ENCODE data around the gene MZB1. TPM values are rescaled to one million over a fixed set of nuclear protein-coding genes. Genes with fewer than 3 reads are reported as not detected.

The MZB1 gene
- total RNA-seq, 1 experiment from 2014 or later, result 1.1 TPM

DNA sequence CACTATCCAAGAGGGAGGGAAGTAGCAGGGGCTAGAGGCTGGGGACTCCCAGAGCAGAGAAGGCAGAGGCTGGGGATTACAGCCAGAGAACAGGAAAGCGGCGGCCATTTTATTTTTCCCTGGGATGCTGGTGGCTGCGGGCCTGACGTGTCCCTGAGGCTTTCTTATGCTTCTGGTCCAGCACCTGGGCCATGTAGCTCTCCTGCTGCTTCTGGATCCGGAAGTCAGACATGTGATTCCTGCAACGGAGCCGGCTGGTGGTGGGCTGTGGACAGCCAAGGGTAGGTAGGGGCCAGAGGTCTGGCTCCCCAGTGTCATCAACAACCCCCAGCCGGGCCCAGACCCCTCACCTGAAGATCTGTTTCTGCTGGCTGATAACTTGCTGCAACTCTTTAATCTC lies 7.0 kb upstream of the MZB1 start:
- no peak for TF ChIP-seq SP1 (CRISPR knock-in tag; conservative IDR thresholded peaks at IDR 0.05)
- TF ChIP-seq, protein P1, sequence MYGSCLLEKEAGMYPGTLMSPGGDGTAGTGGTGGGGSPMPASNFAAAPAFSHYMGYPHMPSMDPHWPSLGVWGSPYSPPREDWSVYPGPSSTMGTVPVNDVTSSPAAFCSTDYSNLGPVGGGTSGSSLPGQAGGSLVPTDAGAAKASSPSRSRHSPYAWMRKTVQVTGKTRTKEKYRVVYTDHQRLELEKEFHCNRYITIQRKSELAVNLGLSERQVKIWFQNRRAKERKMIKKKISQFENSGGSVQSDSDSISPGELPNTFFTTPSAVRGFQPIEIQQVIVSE (CRISPR knock-in tag; IDR thresholded peaks at IDR 0.05; ENCODE audit: borderline replicate concordance), result no peak
- no peak for TF ChIP-seq GTF2I (CRISPR knock-in tag; conservative IDR thresholded peaks at IDR 0.05)
- Mint-ChIP-seq H3K4me1 (peaks cover 24% of the 10 kb centered on the region), H3K27ac (no peak overlapping the region), H3K36me3 (peaks cover 19% of the 10 kb centered on the region), H3K4me3 (no peak overlapping the region), H3K9me3 (no peaks in the 10 kb centered on the region), H3K27me3 (ENCODE audit: low read depth) (peaks cover 36% of the 10 kb centered on the region)
- ATAC-seq, result no peak
- CTCF ChIA-PET, result interaction anchor here (1.6 kb wide), 1 partner anchor 26 kb away, joined by 4 read pairs; no protein-coding TSS in a partner anchor
- POLR2A ChIA-PET, result no interaction called here
- no peak for DNase-seq (ENCODE audit: low spot score)

DNA sequence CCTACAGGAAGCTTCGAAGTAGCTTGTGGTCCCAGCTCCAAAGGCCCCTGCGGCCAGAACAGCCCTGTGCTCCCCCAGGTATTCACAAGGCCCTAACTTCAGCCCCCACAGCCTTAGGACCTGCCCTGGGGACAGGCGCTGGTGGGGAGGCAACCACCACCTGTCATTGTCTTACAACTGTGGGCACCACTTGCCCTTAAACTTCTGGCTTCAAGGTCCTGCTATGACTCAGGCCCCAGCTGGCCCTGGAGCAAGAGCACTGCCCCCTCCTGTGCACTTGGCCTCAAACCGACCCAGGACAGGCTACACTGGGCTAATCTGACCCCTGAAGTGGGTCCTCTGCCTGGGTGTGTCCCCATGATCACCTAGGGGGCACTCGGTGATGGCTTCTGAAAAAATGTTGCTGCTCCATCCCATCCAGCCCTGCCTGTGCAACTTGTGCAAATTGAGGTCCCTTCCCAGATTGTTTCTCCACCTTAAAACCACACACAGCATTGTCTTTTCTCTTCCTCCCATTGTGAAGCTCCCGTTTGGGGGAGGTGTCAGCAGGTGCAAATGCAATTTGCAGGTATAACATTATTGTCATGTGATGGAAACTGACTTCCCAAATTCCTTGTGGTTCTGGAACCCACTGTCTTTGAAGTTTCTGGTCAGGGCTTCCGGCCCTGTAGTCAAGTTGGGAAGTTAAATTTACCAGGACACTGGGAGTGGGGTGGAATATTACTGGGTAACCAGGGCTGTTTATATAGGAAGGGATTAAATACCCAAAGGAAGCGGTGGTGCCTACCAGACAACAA lies 6.3 kb upstream of the MZB1 start:
- ATAC-seq (no peak), DNase-seq (ENCODE audit: low spot score) (no peak)
- ChIA-PET POLR2A (interaction anchor here (1.8 kb wide), 1 partner anchor 8 kb away, joined by 4 read pairs; the partner anchor contains the start of gene SPATA24), CTCF (interaction anchor here (0.6 to 5.6 kb wide), 6 partner anchors 26 to 848 kb away, joined by 3 to 19 read pairs (median 3); partner anchors contain the start of gene PAIP2)
- H3K36me3 Mint-ChIP-seq, result peaks cover 14% of the 10 kb centered on the region
- peaks cover 28% of the 10 kb centered on the region for H3K4me1 Mint-ChIP-seq
- peaks cover 39% of the 10 kb centered on the region for H3K27me3 Mint-ChIP-seq (ENCODE audit: low read depth)
- no peak overlapping the region for H3K27ac Mint-ChIP-seq
- H3K4me3 Mint-ChIP-seq, result peak overlapping the region; percentile 66
- H3K9me3 Mint-ChIP-seq, result no peaks in the 10 kb centered on the region
- no peak for TF ChIP-seq NFYB (CRISPR knock-in tag; conservative IDR thresholded peaks at IDR 0.05; ENCODE audit: low read depth)
- no peak for TF ChIP-seq GRHL2 (CRISPR knock-in tag; IDR thresholded peaks at IDR 0.05; ENCODE audit: insufficient replicate concordance, severe bottlenecking)
- TF ChIP-seq, protein P2, sequence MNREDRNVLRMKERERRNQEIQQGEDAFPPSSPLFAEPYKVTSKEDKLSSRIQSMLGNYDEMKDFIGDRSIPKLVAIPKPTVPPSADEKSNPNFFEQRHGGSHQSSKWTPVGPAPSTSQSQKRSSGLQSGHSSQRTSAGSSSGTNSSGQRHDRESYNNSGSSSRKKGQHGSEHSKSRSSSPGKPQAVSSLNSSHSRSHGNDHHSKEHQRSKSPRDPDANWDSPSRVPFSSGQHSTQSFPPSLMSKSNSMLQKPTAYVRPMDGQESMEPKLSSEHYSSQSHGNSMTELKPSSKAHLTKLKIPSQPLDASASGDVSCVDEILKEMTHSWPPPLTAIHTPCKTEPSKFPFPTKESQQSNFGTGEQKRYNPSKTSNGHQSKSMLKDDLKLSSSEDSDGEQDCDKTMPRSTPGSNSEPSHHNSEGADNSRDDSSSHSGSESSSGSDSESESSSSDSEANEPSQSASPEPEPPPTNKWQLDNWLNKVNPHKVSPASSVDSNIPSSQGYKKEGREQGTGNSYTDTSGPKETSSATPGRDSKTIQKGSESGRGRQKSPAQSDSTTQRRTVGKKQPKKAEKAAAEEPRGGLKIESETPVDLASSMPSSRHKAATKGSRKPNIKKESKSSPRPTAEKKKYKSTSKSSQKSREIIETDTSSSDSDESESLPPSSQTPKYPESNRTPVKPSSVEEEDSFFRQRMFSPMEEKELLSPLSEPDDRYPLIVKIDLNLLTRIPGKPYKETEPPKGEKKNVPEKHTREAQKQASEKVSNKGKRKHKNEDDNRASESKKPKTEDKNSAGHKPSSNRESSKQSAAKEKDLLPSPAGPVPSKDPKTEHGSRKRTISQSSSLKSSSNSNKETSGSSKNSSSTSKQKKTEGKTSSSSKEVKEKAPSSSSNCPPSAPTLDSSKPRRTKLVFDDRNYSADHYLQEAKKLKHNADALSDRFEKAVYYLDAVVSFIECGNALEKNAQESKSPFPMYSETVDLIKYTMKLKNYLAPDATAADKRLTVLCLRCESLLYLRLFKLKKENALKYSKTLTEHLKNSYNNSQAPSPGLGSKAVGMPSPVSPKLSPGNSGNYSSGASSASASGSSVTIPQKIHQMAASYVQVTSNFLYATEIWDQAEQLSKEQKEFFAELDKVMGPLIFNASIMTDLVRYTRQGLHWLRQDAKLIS (CRISPR knock-in tag; IDR thresholded peaks at IDR 0.05; ENCODE audit: borderline replicate concordance), result no peak
- TF ChIP-seq NFE2L1 (CRISPR knock-in tag; IDR thresholded peaks at IDR 0.05), result no peak
- TF ChIP-seq ZNF317 (CRISPR knock-in tag; IDR thresholded peaks at IDR 0.05; ENCODE audit: borderline replicate concordance, low read depth), result no peak
- TF ChIP-seq SP1 (CRISPR knock-in tag; conservative IDR thresholded peaks at IDR 0.05), result no peak
- TF ChIP-seq, protein P3, sequence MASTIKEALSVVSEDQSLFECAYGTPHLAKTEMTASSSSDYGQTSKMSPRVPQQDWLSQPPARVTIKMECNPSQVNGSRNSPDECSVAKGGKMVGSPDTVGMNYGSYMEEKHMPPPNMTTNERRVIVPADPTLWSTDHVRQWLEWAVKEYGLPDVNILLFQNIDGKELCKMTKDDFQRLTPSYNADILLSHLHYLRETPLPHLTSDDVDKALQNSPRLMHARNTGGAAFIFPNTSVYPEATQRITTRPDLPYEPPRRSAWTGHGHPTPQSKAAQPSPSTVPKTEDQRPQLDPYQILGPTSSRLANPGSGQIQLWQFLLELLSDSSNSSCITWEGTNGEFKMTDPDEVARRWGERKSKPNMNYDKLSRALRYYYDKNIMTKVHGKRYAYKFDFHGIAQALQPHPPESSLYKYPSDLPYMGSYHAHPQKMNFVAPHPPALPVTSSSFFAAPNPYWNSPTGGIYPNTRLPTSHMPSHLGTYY (CRISPR knock-in tag; IDR thresholded peaks at IDR 0.05), result no peak
- TF ChIP-seq, protein P4, sequence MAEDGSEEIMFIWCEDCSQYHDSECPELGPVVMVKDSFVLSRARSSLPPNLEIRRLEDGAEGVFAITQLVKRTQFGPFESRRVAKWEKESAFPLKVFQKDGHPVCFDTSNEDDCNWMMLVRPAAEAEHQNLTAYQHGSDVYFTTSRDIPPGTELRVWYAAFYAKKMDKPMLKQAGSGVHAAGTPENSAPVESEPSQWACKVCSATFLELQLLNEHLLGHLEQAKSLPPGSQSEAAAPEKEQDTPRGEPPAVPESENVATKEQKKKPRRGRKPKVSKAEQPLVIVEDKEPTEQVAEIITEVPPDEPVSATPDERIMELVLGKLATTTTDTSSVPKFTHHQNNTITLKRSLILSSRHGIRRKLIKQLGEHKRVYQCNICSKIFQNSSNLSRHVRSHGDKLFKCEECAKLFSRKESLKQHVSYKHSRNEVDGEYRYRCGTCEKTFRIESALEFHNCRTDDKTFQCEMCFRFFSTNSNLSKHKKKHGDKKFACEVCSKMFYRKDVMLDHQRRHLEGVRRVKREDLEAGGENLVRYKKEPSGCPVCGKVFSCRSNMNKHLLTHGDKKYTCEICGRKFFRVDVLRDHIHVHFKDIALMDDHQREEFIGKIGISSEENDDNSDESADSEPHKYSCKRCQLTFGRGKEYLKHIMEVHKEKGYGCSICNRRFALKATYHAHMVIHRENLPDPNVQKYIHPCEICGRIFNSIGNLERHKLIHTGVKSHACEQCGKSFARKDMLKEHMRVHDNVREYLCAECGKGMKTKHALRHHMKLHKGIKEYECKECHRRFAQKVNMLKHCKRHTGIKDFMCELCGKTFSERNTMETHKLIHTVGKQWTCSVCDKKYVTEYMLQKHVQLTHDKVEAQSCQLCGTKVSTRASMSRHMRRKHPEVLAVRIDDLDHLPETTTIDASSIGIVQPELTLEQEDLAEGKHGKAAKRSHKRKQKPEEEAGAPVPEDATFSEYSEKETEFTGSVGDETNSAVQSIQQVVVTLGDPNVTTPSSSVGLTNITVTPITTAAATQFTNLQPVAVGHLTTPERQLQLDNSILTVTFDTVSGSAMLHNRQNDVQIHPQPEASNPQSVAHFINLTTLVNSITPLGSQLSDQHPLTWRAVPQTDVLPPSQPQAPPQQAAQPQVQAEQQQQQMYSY (CRISPR knock-in tag; IDR thresholded peaks at IDR 0.05), result no peak
- TF ChIP-seq, protein P5, sequence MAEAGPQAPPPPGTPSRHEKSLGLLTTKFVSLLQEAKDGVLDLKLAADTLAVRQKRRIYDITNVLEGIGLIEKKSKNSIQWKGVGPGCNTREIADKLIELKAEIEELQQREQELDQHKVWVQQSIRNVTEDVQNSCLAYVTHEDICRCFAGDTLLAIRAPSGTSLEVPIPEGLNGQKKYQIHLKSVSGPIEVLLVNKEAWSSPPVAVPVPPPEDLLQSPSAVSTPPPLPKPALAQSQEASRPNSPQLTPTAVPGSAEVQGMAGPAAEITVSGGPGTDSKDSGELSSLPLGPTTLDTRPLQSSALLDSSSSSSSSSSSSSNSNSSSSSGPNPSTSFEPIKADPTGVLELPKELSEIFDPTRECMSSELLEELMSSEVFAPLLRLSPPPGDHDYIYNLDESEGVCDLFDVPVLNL (CRISPR knock-in tag; IDR thresholded peaks at IDR 0.05; ENCODE audit: borderline replicate concordance, low read depth), result no peak
- no peak for TF ChIP-seq ZNF138 (CRISPR knock-in tag; conservative IDR thresholded peaks at IDR 0.05)
- no peak for TF ChIP-seq HMGA2 (CRISPR knock-in tag; IDR thresholded peaks at IDR 0.05)
- TF ChIP-seq SMAD3 (CRISPR knock-in tag; IDR thresholded peaks at IDR 0.05; ENCODE audit: borderline replicate concordance), result no peak
- TF ChIP-seq NFATC4 (CRISPR knock-in tag; IDR thresholded peaks at IDR 0.05), result no peak
- TF ChIP-seq, protein P1 (CRISPR knock-in tag; IDR thresholded peaks at IDR 0.05; ENCODE audit: borderline replicate concordance), result no peak
- no peak for TF ChIP-seq RELA (CRISPR knock-in tag; IDR thresholded peaks at IDR 0.05; ENCODE audit: borderline replicate concordance)
- TF ChIP-seq, protein P6, sequence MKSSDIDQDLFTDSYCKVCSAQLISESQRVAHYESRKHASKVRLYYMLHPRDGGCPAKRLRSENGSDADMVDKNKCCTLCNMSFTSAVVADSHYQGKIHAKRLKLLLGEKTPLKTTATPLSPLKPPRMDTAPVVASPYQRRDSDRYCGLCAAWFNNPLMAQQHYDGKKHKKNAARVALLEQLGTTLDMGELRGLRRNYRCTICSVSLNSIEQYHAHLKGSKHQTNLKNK (CRISPR knock-in tag; IDR thresholded peaks at IDR 0.05), result no peak
- TF ChIP-seq, protein P7, sequence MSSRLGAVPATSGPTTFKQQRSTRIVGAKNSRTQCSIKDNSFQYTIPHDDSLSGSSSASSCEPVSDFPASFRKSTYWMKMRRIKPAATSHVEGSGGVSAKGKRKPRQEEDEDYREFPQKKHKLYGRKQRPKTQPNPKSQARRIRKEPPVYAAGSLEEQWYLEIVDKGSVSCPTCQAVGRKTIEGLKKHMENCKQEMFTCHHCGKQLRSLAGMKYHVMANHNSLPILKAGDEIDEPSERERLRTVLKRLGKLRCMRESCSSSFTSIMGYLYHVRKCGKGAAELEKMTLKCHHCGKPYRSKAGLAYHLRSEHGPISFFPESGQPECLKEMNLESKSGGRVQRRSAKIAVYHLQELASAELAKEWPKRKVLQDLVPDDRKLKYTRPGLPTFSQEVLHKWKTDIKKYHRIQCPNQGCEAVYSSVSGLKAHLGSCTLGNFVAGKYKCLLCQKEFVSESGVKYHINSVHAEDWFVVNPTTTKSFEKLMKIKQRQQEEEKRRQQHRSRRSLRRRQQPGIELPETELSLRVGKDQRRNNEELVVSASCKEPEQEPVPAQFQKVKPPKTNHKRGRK (CRISPR knock-in tag; IDR thresholded peaks at IDR 0.05; ENCODE audit: borderline replicate concordance), result no peak

All from WTC11 (cell line).